GM21723 (cell line): ENCODE results near the gene ERBB4.
"Not testable (repeated sequence)": the region's sequence is repeated elsewhere in the genome, so short reads cannot be mapped to it uniquely, and the experiment has no call there.

Experiments
- ATAC-seq: cut with Tn5 transposase; IDR thresholded peaks from one replicate; pipeline ENCODE4 v1.9.1; 2021; ENCODE audit warnings: mild to moderate bottlenecking, moderate library complexity; ENCODE audit not compliant: unreplicated experiment

ERBB4 gene

GRCh38 chr2:212027681-212028628 lies 510.6 kb downstream of the ERBB4 start:
- no peak for ATAC-seq

GRCh38 chr2:212024040-212024439 lies 514.6 kb downstream of the ERBB4 start:
- no peak for ATAC-seq

GRCh38 chr2:212022966-212023365 lies 515.6 kb downstream of the ERBB4 start:
- ATAC-seq, result no peak

- no peak for ATAC-seq
Observed at GRCh38 chr2:212021947-212022346, 516.7 kb downstream of the ERBB4 start.

- ATAC-seq, result no peak
Observed at GRCh38 chr2:212015588-212015987, 523.0 kb downstream of the ERBB4 start.

- ATAC-seq, result no peak
Observed at GRCh38 chr2:212013626-212014025, 525.0 kb downstream of the ERBB4 start.

GRCh38 chr2:212010305-212010704 lies 528.3 kb downstream of the ERBB4 start:
- ATAC-seq, result not testable (repeated sequence)

GRCh38 chr2:212007972-212008371 lies 530.6 kb downstream of the ERBB4 start:
- ATAC-seq, result no peak

GRCh38 chr2:212005085-212005671 lies 533.4 kb downstream of the ERBB4 start:
- peak; percentile 88 for ATAC-seq

GRCh38 chr2:212001325-212001724 lies 537.3 kb downstream of the ERBB4 start:
- no peak for ATAC-seq

GRCh38 chr2:211996857-211997256 lies 541.7 kb downstream of the ERBB4 start:
- no peak for ATAC-seq

- no peak for ATAC-seq
Observed at GRCh38 chr2:211994806-211995205, 543.8 kb downstream of the ERBB4 start.

- ATAC-seq, result no peak
Observed at GRCh38 chr2:211990335-211990734, 548.3 kb downstream of the ERBB4 start.

GRCh38 chr2:211986313-211986712 lies 552.3 kb downstream of the ERBB4 start:
- no peak for ATAC-seq

- ATAC-seq, result no peak
Observed at GRCh38 chr2:211985393-211985792, 553.2 kb downstream of the ERBB4 start.

- ATAC-seq, result no peak
Observed at GRCh38 chr2:211982162-211982561, 556.4 kb downstream of the ERBB4 start.

- ATAC-seq, result no peak
Observed at GRCh38 chr2:211981451-211981850, 557.2 kb downstream of the ERBB4 start.

GRCh38 chr2:211976076-211976475 lies 562.5 kb downstream of the ERBB4 start:
- no peak for ATAC-seq

GRCh38 chr2:211967234-211967633 lies 571.4 kb downstream of the ERBB4 start:
- ATAC-seq, result no peak

GRCh38 chr2:211963969-211964368 lies 574.6 kb downstream of the ERBB4 start:
- no peak for ATAC-seq

GRCh38 chr2:211957799-211958198 lies 580.8 kb downstream of the ERBB4 start:
- ATAC-seq, result peak; percentile 97

GRCh38 chr2:211955648-211956047 lies 583.0 kb downstream of the ERBB4 start:
- no peak for ATAC-seq
